H1 (cell line): ENCODE data around the gene UMAD1. TPM values are rescaled to one million over a fixed set of nuclear protein-coding genes. Genes with fewer than 3 reads are reported as not detected.

ENCODE experiments used
- CTCF ChIA-PET: fragments of 300-600 bp; sonication (Branson Sonifier 250); formaldehyde crosslinking; loops from one replicate; lab custom pipeline; 2021; ENCODE audit not compliant: partially characterized antibody; lab: Charles Lee
- POLR2A ChIA-PET: fragments of 300-600 bp; sonication (Branson Sonifier 250); formaldehyde crosslinking; loops from one replicate; lab custom pipeline; 2021; ENCODE audit warnings: inconsistent platforms; ENCODE audit not compliant: partially characterized antibody; lab: Charles Lee
- DNase-seq, 2 experiments: peaks; one replicate each; pipeline versions ENCODE4 v3.0.0 to v3.0.0-alpha.2; 2010 to 2022; ENCODE audit warnings: low spot score in 2 of 2, low read depth in 1 of 2, mixed read lengths in 1 of 2
- FAIRE-seq: peaks from 2 replicates; lab custom pipeline; 2011; peaks lifted over from hg19 to GRCh38; lab: Jason Lieb, UNC
- H2AFZ ChIP-seq: 2 replicates; pipeline ENCODE4 v1.8.1; 2012; ENCODE audit warnings: low read length, inconsistent platforms
- H2AK5ac ChIP-seq: 2 replicates; pipeline ENCODE4 v1.6.1; 2013; ENCODE audit warnings: low read depth, low read length
- H2BK120ac ChIP-seq: replicated peaks from 2 replicates; pipeline ENCODE3; 2013; ENCODE audit warnings: low read depth, low read length, inconsistent platforms
- H2BK12ac ChIP-seq: 2 replicates; pipeline ENCODE4 v1.6.1; 2013; ENCODE audit warnings: low read depth, low read length
- H2BK15ac ChIP-seq: 2 replicates; pipeline ENCODE4 v1.6.1; 2013; ENCODE audit warnings: low read length
- H2BK20ac ChIP-seq: 2 replicates; pipeline ENCODE4 v1.6.1; 2013; ENCODE audit warnings: low read length
- H2BK5ac ChIP-seq: 2 replicates; pipeline ENCODE4 v1.6.1; 2013; ENCODE audit warnings: low read depth, low read length
- H3K14ac ChIP-seq: 2 replicates; pipeline ENCODE4 v1.6.1; 2013; ENCODE audit warnings: inconsistent platforms; ENCODE audit not compliant: insufficient read length
- H3K18ac ChIP-seq: 2 replicates; pipeline ENCODE4 v1.6.1; 2013; ENCODE audit warnings: low read length; ENCODE audit errors: extremely low read depth
- H3K23ac ChIP-seq: 2 replicates; pipeline ENCODE4 v1.6.1; 2013; ENCODE audit warnings: inconsistent platforms; ENCODE audit not compliant: insufficient read length
- H3K23me2 ChIP-seq: 2 replicates; pipeline ENCODE4 v1.6.1; 2013; ENCODE audit warnings: low read depth, low read length
- H3K27ac ChIP-seq: 2 replicates; pipeline ENCODE4 v1.6.1; 2011; ENCODE audit warnings: low read depth, low read length, inconsistent platforms
- H3K27me3 ChIP-seq, 4 experiments: replicated peaks in 1 of 4; 1 replicate in 1 of 4; 2 replicates in 3 of 4; pipeline versions ENCODE4 v1.6.1 to v1.8.1; 2011 to 2013; ENCODE audit warnings: low read length in 3 of 4, mild to moderate bottlenecking in 3 of 4, inconsistent platforms in 2 of 4, mixed read lengths in 2 of 4, moderate library complexity in 1 of 4; ENCODE audit not compliant: control insufficient read depth in 3 of 4, insufficient read depth in 3 of 4; ENCODE audit errors: extremely low read depth in 1 of 4
- H3K36me3 ChIP-seq, 4 experiments: 2 replicates each; pipeline versions ENCODE4 v1.6.1 to v1.8.1; 2011 to 2013; ENCODE audit warnings: mild to moderate bottlenecking in 4 of 4, low read length in 3 of 4, moderate library complexity in 2 of 4, control low read depth in 1 of 4, inconsistent platforms in 1 of 4; ENCODE audit not compliant: insufficient read depth in 4 of 4, control insufficient read depth in 2 of 4
- H3K4ac ChIP-seq: replicated peaks from 2 replicates; pipeline ENCODE3; 2013; ENCODE audit warnings: low read length, low read depth, mixed read lengths, inconsistent platforms; ENCODE audit not compliant: insufficient read length
- H3K4me1 ChIP-seq, 4 experiments: replicated peaks in 1 of 4; 1 replicate in 1 of 4; 2 replicates in 3 of 4; pipeline versions ENCODE4 v1.6.1 to v1.8.1; 2011 to 2013; ENCODE audit warnings: low read length in 3 of 4, inconsistent platforms in 2 of 4, mixed read lengths in 1 of 4; ENCODE audit not compliant: insufficient read depth in 4 of 4, control insufficient read depth in 3 of 4
- H3K4me2 ChIP-seq, 2 experiments: 2 replicates each; pipeline versions ENCODE4 v1.6.1 to v1.8.1; 2011 to 2013; ENCODE audit warnings: low read depth in 2 of 2, low read length in 2 of 2, control low read depth in 1 of 2, inconsistent platforms in 1 of 2, mild to moderate bottlenecking in 1 of 2; ENCODE audit not compliant: insufficient read depth in 1 of 2
- H3K4me3 ChIP-seq, 4 experiments: fragments of 200-600, 300-600 bp in 1 of 4; sonication (generic), shearing (Covaris generic), sonication (Bioruptor Twin) in 1 of 4; 2 replicates each; pipeline versions ENCODE4 v1.5.1 to v1.8.1; 2011 to 2016; ENCODE audit warnings: low read length in 4 of 4, low read depth in 3 of 4, control low read depth in 2 of 4, inconsistent platforms in 2 of 4, mild to moderate bottlenecking in 2 of 4, mixed read lengths in 1 of 4, moderate library complexity in 1 of 4; ENCODE audit not compliant: insufficient read depth in 2 of 4; ENCODE audit errors: extremely low read depth in 1 of 4
- H3K56ac ChIP-seq: replicated peaks from 2 replicates; pipeline ENCODE3; 2013; ENCODE audit warnings: low read depth, mild to moderate bottlenecking, mixed read lengths, low read length, inconsistent platforms; ENCODE audit not compliant: insufficient read length
- H3K79me1 ChIP-seq: 2 replicates; pipeline ENCODE4 v1.6.1; 2013; ENCODE audit warnings: low read depth, low read length, control low read depth
- H3K79me2 ChIP-seq, 2 experiments: 2 replicates each; pipeline versions ENCODE4 v1.6.1 to v1.8.1; 2012 to 2013; ENCODE audit warnings: low read length in 2 of 2, mild to moderate bottlenecking in 2 of 2, inconsistent platforms in 1 of 2; ENCODE audit not compliant: insufficient read depth in 2 of 2, control insufficient read depth in 1 of 2
- H3K9ac ChIP-seq, 4 experiments: replicated peaks in 1 of 4; 1 replicate in 1 of 4; 2 replicates in 3 of 4; pipeline versions ENCODE4 v1.6.1 to v1.8.1; 2011 to 2013; ENCODE audit warnings: low read depth in 3 of 4, low read length in 3 of 4, control low read depth in 2 of 4, mild to moderate bottlenecking in 2 of 4, moderate library complexity in 2 of 4, inconsistent platforms in 1 of 4; ENCODE audit errors: extremely low read depth in 1 of 4
- H3K9me3 ChIP-seq, 2 experiments: 2 replicates each; pipeline versions ENCODE4 v1.6.1 to v1.8.1; 2012 to 2013; ENCODE audit warnings: mild to moderate bottlenecking in 2 of 2, moderate library complexity in 2 of 2, control low read depth in 1 of 2, inconsistent platforms in 1 of 2, low read depth in 1 of 2, low read length in 1 of 2, mixed read lengths in 1 of 2; ENCODE audit not compliant: insufficient read depth in 2 of 2
- H4K20me1 ChIP-seq, 2 experiments: replicated peaks in 1 of 2; 2 replicates each; pipeline versions ENCODE3 to v1.8.1; 2011 to 2013; ENCODE audit warnings: inconsistent platforms in 2 of 2, low read length in 2 of 2, mild to moderate bottlenecking in 1 of 2; ENCODE audit not compliant: insufficient read depth in 2 of 2, control insufficient read depth in 1 of 2
- H4K5ac ChIP-seq: 2 replicates; pipeline ENCODE4 v1.6.1; 2013; ENCODE audit warnings: low read length, low read depth, mixed read lengths, inconsistent platforms; ENCODE audit not compliant: insufficient read length
- H4K8ac ChIP-seq: 2 replicates; pipeline ENCODE4 v1.8.0; 2013; ENCODE audit warnings: mild to moderate bottlenecking, moderate library complexity, low read length, inconsistent platforms; ENCODE audit not compliant: insufficient read depth; ENCODE audit errors: extremely low read depth
- H4K91ac ChIP-seq: replicated peaks from 2 replicates; pipeline ENCODE3; 2013; ENCODE audit warnings: low read length, mixed read lengths, inconsistent platforms; ENCODE audit not compliant: insufficient read length
- JUN ChIP-seq: IDR thresholded peaks from 2 replicates; pipeline ENCODE4 v1.6.1; 2011; ENCODE audit warnings: low read depth, mild to moderate bottlenecking, improper control_type of control experiment, low read length
- NRF1 ChIP-seq: IDR thresholded peaks from 2 replicates; pipeline ENCODE4 v1.6.1; 2011; ENCODE audit warnings: mild to moderate bottlenecking, low read depth, low read length, improper control_type of control experiment
- RBBP5 ChIP-seq: IDR thresholded peaks from 2 replicates; pipeline ENCODE4 v1.7.1; 2012; ENCODE audit warnings: low read depth, mild to moderate bottlenecking, inconsistent platforms, low read length, moderate library complexity, borderline replicate concordance
- RNF2 ChIP-seq: fragments of 200-900, 300-1000 bp; sonication (generic); IDR thresholded peaks from 2 replicates; pipeline ENCODE4 v1.7.1; 2016; ENCODE audit warnings: borderline replicate concordance, low read depth, mild to moderate bottlenecking, antibody characterized with exemption, low read length; ENCODE audit not compliant: poor library complexity, severe bottlenecking; ENCODE audit errors: missing control alignments
- SIX5 ChIP-seq: IDR thresholded peaks from 2 replicates; pipeline ENCODE4 v1.6.1; 2011; ENCODE audit warnings: mild to moderate bottlenecking, low read depth, low read length
- SP4 ChIP-seq: IDR thresholded peaks from 2 replicates; pipeline ENCODE4 v1.6.1; 2012; ENCODE audit warnings: low read length, inconsistent platforms
- SUZ12 ChIP-seq: fragments of 200-600 bp; sonication (generic); IDR thresholded peaks from 2 replicates; pipeline ENCODE4 v1.6.1; 2012; ENCODE audit warnings: mild to moderate bottlenecking, inconsistent platforms, low read length, moderate library complexity, mixed read lengths
- ZNF274 ChIP-seq: IDR thresholded peaks from 2 replicates; pipeline ENCODE4 v1.7.0; 2012; ENCODE audit warnings: low read length, borderline replicate concordance; ENCODE audit errors: extremely low read depth
- WGBS, 2 experiments: shearing (Covaris generic) in 1 of 2; methylation state at CpG; one replicate each; pipeline versions ENCODE4 v1.1.6 to v1.1.7; 2013 to 2015; ENCODE audit warnings: low lambda C conversion rate in 2 of 2, mixed read lengths in 2 of 2, inconsistent platforms in 1 of 2, low coverage in 1 of 2, missing lambda C conversion rate in 1 of 2; ENCODE audit not compliant: insufficient replicate concordance in 2 of 2, insufficient coverage in 1 of 2, insufficient read length in 1 of 2; ENCODE audit errors: extremely low coverage in 1 of 2, missing lambda C conversion rate in 1 of 2; 5-methylcytosine and 5-hydroxymethylcytosine counted together
- polyA plus RNA-seq, 7 experiments: library from polyadenylated mRNA; depleted of rRNA in 3 of 7; stranded (reverse) in 5 of 7; unstranded in 2 of 7; fragments of >200 nt in 5 of 7; fragments of 200-250 nt in 2 of 7; gene quantifications; 1 replicate in 5 of 7; 2 replicates in 1 of 7; 4 replicates in 1 of 7; pipeline versions ENCODE4 v1.2.1 to v1.2.3, GENCODE V29; 2011 to 2013; ENCODE audit warnings: missing spikeins in 2 of 7, mixed read lengths in 2 of 7
- total RNA-seq: library from RNA; stranded (reverse); fragmentation: NEBNext Ultra II Directional; extraction: Animal tissue kit (Norgen Biotek cat#: 25700); gene quantifications from 2 replicates; pipeline ENCODE4 v1.2.1, GENCODE V29; 2021

Gene UMAD1
- total and polyA plus RNA-seq, 2 of the 8 experiments (the other 6 are each of a cell fraction or from before 2014, with no cell fraction given) = 10.4 to 12.3 TPM

GRCh38 chr7:7816816-7817536, 176.4 kb downstream of the UMAD1 start:
- Histone ChIP-seq H3K14ac (no peak overlapping the region), H4K91ac (no peak overlapping the region), H3K23ac (no peak overlapping the region), H3K4me3 (no peak overlapping the region), H3K9me3 (no peaks in the 10 kb centered on the region), H3K27ac (no peak overlapping the region), H2BK20ac (no peak overlapping the region), H2AK5ac (no peak overlapping the region), H3K18ac (no peak overlapping the region), H2AFZ (no peak overlapping the region), H3K4me1 (peaks cover 0 to 5% (median 2%) of the 10 kb centered on the region in 4 experiments; a peak in 3 of 7 replicates), H4K8ac (no peak overlapping the region), H3K9ac (no peak overlapping the region), H3K36me3 (no peaks in the 10 kb centered on the region), H4K20me1 (no peaks in the 10 kb centered on the region), H2BK15ac (no peak overlapping the region), H2BK12ac (no peak overlapping the region), H4K5ac (no peak overlapping the region), H3K56ac (no peak overlapping the region), H3K4me2 (no peak overlapping the region), H3K79me2 (no peaks in the 10 kb centered on the region), H3K27me3 (no peaks in the 10 kb centered on the region), H2BK120ac (no peak overlapping the region), H2BK5ac (no peak overlapping the region), H3K23me2 (no peaks in the 10 kb centered on the region), H3K79me1 (no peaks in the 10 kb centered on the region), H3K4ac (no peak overlapping the region)
- TF ChIP-seq SUZ12 = no peak
- no peak for TF ChIP-seq JUN
- TF ChIP-seq SP4 = no peak
- TF ChIP-seq RNF2 = no peak
- no peak for TF ChIP-seq RBBP5
- TF ChIP-seq NRF1 = no peak
- no peak for TF ChIP-seq SIX5
- TF ChIP-seq ZNF274 = no peak
- WGBS, 2 experiments = 77% methylated on average over 7 of the region's 7 CpGs; no CpG with 5 or more reads in 1 of the 2 experiments
- CTCF ChIA-PET = interaction anchor here (0.6 kb wide), 1 partner anchor 99 kb away, joined by 3 read pairs; no protein-coding TSS in a partner anchor
- DNase-seq (no peak), FAIRE-seq (no peak)
- POLR2A ChIA-PET = no interaction called here
